Hepatocyte (in vitro differentiated cells): ENCODE results near the gene PIGC. TPM values are rescaled to one million over a fixed set of nuclear protein-coding genes. Genes with fewer than 3 reads are reported as not detected.

Experiments used
- DNase-seq: peaks from one replicate; pipeline ENCODE4 v3.0.0-alpha.2; 2016; ENCODE audit warnings: low spot score
- H2AFZ ChIP-seq: fragments of 200-600 bp; sonication (generic); 2 replicates; pipeline ENCODE4 v1.6.0; 2016; ENCODE audit warnings: antibody characterized with exemption, mild to moderate bottlenecking
- H3K27ac ChIP-seq: fragments of 200-600 bp; sonication (generic); 2 replicates; pipeline ENCODE4 v1.5.1; 2016; ENCODE audit warnings: mild to moderate bottlenecking
- H3K27me3 ChIP-seq: fragments of 200-600 bp; sonication (generic); 2 replicates; pipeline ENCODE4 v1.6.1; 2016
- H3K36me3 ChIP-seq: fragments of 200-600 bp; sonication (generic); replicated peaks from 2 replicates; pipeline ENCODE4 v1.5.1; 2016; ENCODE audit warnings: low read depth; ENCODE audit not compliant: insufficient read depth
- H3K4me1 ChIP-seq: fragments of 200-600 bp; sonication (generic); 2 replicates; pipeline ENCODE4 v1.5.1; 2016; ENCODE audit warnings: mild to moderate bottlenecking, moderate library complexity; ENCODE audit not compliant: insufficient read depth
- H3K4me2 ChIP-seq: fragments of 200-600 bp; sonication (generic); 2 replicates; pipeline ENCODE4 v1.6.0; 2016
- H3K4me3 ChIP-seq: fragments of 200-600 bp; sonication (generic); 2 replicates; pipeline ENCODE4 v1.5.1; 2016; ENCODE audit warnings: mild to moderate bottlenecking
- H3K79me2 ChIP-seq: fragments of 200-600 bp; sonication (generic); 2 replicates; pipeline ENCODE4 v1.6.0; 2017; ENCODE audit warnings: mild to moderate bottlenecking
- H3K9me2 ChIP-seq: fragments of 200-600 bp; sonication (generic); replicated peaks from 2 replicates; pipeline ENCODE4 v1.6.0; 2017; ENCODE audit warnings: mild to moderate bottlenecking; ENCODE audit not compliant: insufficient read depth
- H3K9me3 ChIP-seq: fragments of 200-600 bp; sonication (generic); 2 replicates; pipeline ENCODE4 v1.5.1; 2016; ENCODE audit warnings: low read depth, mild to moderate bottlenecking
- H4K20me1 ChIP-seq: fragments of 200-600 bp; sonication (generic); 2 replicates; pipeline ENCODE4 v1.6.0; 2016; ENCODE audit warnings: mild to moderate bottlenecking; ENCODE audit not compliant: insufficient read depth, poor library complexity, severe bottlenecking
- CTCF ChIP-seq: fragments of 200-600 bp; sonication (generic); IDR thresholded peaks from 2 replicates; pipeline ENCODE4 v1.5.1; 2016; ENCODE audit warnings: antibody characterized with exemption, mild to moderate bottlenecking; ENCODE audit not compliant: poor library complexity
- EZH2 ChIP-seq: fragments of 200-600 bp; sonication (generic); IDR thresholded peaks from 2 replicates; pipeline ENCODE4 v1.6.1; 2016; ENCODE audit warnings: antibody characterized with exemption, mild to moderate bottlenecking, borderline replicate concordance
- EZH2phosphoT487 ChIP-seq: fragments of 200-600 bp; sonication (generic); IDR thresholded peaks from one replicate; pipeline ENCODE4 v1.6.1; 2018; ENCODE audit warnings: antibody characterized with exemption, mild to moderate bottlenecking, low read depth, moderate library complexity; ENCODE audit not compliant: unreplicated experiment, severe bottlenecking
- WGBS: methylation state at CpG from one replicate; pipeline ENCODE4 v1.1.6; 2016; ENCODE audit warnings: low lambda C conversion rate; ENCODE audit errors: missing lambda C conversion rate; 5-methylcytosine and 5-hydroxymethylcytosine counted together
- polyA plus RNA-seq: library from polyadenylated mRNA; unstranded; fragments of >200 nt; fragmentation: Nextera tagmentation; extraction: Ambion mirVana; gene quantifications from 2 replicates; pipeline ENCODE4 v1.2.1, GENCODE V29; 2016
- total RNA-seq: library from RNA; depleted of rRNA; stranded (reverse); fragments of >200 nt; gene quantifications from 2 replicates; pipeline ENCODE4 v1.2.3, GENCODE V29; 2014

The PIGC gene
- total and polyA plus RNA-seq, 2 experiments from 2014 or later = 42.0 to 47.0 TPM

- Histone ChIP-seq H3K27me3 (no peaks in the 10 kb centered on the region), H3K4me1 (peaks cover 26% of the 10 kb centered on the region), H4K20me1 (no peaks in the 10 kb centered on the region), H3K9me2 (no peaks in the 10 kb centered on the region), H3K9me3 (no peaks in the 10 kb centered on the region), H3K27ac (no peak overlapping the region), H3K79me2 (no peaks in the 10 kb centered on the region), H3K4me2 (no peak overlapping the region), H3K4me3 (no peak overlapping the region), H3K36me3 (no peaks in the 10 kb centered on the region), H2AFZ (no peak overlapping the region)
- WGBS = 54% methylated on average over 1 of the region's 1 CpG
- TF ChIP-seq CTCF (no peak), EZH2 (no peak), EZH2phosphoT487 (no peak)
- DNase-seq = no peak
Measured at GRCh38 chr1:172402878-172403569, 40.8 kb downstream of the PIGC start.

DNA sequence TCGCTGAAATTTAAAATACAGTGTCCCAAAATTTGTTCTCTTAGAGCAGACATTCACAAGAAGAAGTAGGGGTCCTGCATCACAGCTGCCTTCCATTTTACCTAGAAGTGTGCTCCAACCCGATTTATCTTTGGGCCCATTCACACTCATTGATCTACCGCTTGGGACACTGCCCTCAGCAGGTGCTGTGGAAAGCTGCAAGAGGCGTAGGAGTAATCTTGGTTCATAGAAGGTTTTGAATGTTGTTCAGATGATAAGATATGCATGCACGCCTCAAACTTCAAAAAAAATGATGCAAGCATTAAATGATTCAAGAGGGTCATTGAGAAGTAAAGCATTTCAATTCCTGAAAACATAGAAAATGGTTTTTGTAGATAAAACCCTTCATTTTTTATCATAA is 42.0 kb downstream of the PIGC start:
- no peak for DNase-seq
- Histone ChIP-seq H3K79me2 (no peaks in the 10 kb centered on the region), H3K4me1 (peaks cover 38% of the 10 kb centered on the region), H3K27ac (no peak overlapping the region), H3K4me2 (no peak overlapping the region), H3K9me3 (no peaks in the 10 kb centered on the region), H3K4me3 (no peak overlapping the region), H2AFZ (no peak overlapping the region), H4K20me1 (no peaks in the 10 kb centered on the region), H3K9me2 (no peaks in the 10 kb centered on the region), H3K36me3 (no peaks in the 10 kb centered on the region), H3K27me3 (no peaks in the 10 kb centered on the region)
- WGBS = 73% methylated on average over 5 of the region's 5 CpGs
- no peak for TF ChIP-seq EZH2
- peak; percentile 22 for TF ChIP-seq CTCF

- Histone ChIP-seq H3K27ac (no peak overlapping the region), H3K79me2 (no peaks in the 10 kb centered on the region)
- TF ChIP-seq CTCF (no peak), EZH2 (no peak), EZH2phosphoT487 (no peak)
Measured at GRCh38 chr1:172401477-172401876, 42.4 kb downstream of the PIGC start.

More at GRCh38 chr1:172401477-172401876, 42.4 kb downstream of the PIGC start:
- Histone ChIP-seq H3K9me2 (no peaks in the 10 kb centered on the region), H3K4me1 (peaks cover 39% of the 10 kb centered on the region), H3K27me3 (no peaks in the 10 kb centered on the region), H3K9me3 (no peaks in the 10 kb centered on the region), H2AFZ (no peak overlapping the region), H4K20me1 (no peaks in the 10 kb centered on the region), H3K36me3 (no peaks in the 10 kb centered on the region), H3K4me2 (no peak overlapping the region), H3K4me3 (no peak overlapping the region)
- DNase-seq = no peak
